A673 (cell line): ENCODE measurements around the gene TSKS. TPM values are rescaled to one million over a fixed set of nuclear protein-coding genes. Genes with fewer than 3 reads are reported as not detected.

ENCODE experiments used
- BruUV-seq: library from RNA; stranded (reverse); fragments of 400-500 nt; replicated peaks from 2 replicates; lab custom pipeline; 2021; lab: Mats Ljungman, UMichigan
- CTCF ChIA-PET: fragments of 300-600 bp; sonication (Branson Sonifier 250); formaldehyde crosslinking; loops from one replicate; lab custom pipeline; 2022; ENCODE audit warnings: antibody characterized with exemption; lab: Charles Lee
- POLR2A ChIA-PET: fragments of 300-600 bp; sonication (Branson Sonifier 250); formaldehyde crosslinking; loops from one replicate; lab custom pipeline; 2022; ENCODE audit warnings: antibody characterized with exemption; ENCODE audit not compliant: low non-redundant PET; lab: Charles Lee
- DNase-seq: peaks from one replicate; pipeline ENCODE4 v3.0.0-alpha.2; 2015; ENCODE audit warnings: low spot score
- H3K27ac ChIP-seq: fragments of 200-600 bp; sonication (generic); 2 replicates; pipeline ENCODE4 v1.5.1; 2016; ENCODE audit warnings: mixed run types, low read depth, mild to moderate bottlenecking, mixed read lengths, antibody characterized with exemption, low read length; ENCODE audit not compliant: poor library complexity, severe bottlenecking
- H3K27me3 ChIP-seq: fragments of 200-600 bp; sonication (generic); replicated peaks from 2 replicates; pipeline ENCODE4 v1.6.1; 2017; ENCODE audit warnings: mixed run types, low read depth, mild to moderate bottlenecking, mixed read lengths, antibody characterized with exemption, low read length; ENCODE audit not compliant: insufficient read depth, poor library complexity
- H3K36me3 ChIP-seq: fragments of 200-600 bp; sonication (generic); 2 replicates; pipeline ENCODE4 v1.6.1; 2016; ENCODE audit warnings: mixed run types, mild to moderate bottlenecking, mixed read lengths, antibody characterized with exemption, low read length; ENCODE audit not compliant: insufficient read depth, poor library complexity, severe bottlenecking
- H3K4me1 ChIP-seq: fragments of 200-600 bp; sonication (generic); 2 replicates; pipeline ENCODE4 v1.6.1; 2017; ENCODE audit warnings: mixed run types, mild to moderate bottlenecking, mixed read lengths, antibody characterized with exemption, low read length; ENCODE audit not compliant: insufficient read depth, poor library complexity, severe bottlenecking
- H3K4me3 ChIP-seq: fragments of 200-600 bp; sonication (generic); 2 replicates; pipeline ENCODE4 v1.5.1; 2016; ENCODE audit warnings: low read depth, mixed run types, mild to moderate bottlenecking, mixed read lengths, low read length; ENCODE audit not compliant: poor library complexity, severe bottlenecking
- H3K9me3 ChIP-seq: fragments of 200-600 bp; sonication (generic); 2 replicates; pipeline ENCODE4 v1.6.1; 2016; ENCODE audit warnings: mixed run types, low read depth, mild to moderate bottlenecking, mixed read lengths, antibody characterized with exemption, low read length; ENCODE audit not compliant: poor library complexity, severe bottlenecking
- EZH2 ChIP-seq: fragments of 200-600 bp; sonication (generic); IDR thresholded peaks from 2 replicates; pipeline ENCODE4 v1.6.1; 2017; ENCODE audit warnings: borderline replicate concordance, low read depth, mild to moderate bottlenecking, mixed read lengths, antibody characterized with exemption, low read length; ENCODE audit not compliant: poor library complexity, severe bottlenecking
- intact Hi-C: fragments of 100-400 bp; cut with micrococcal nuclease; formaldehyde crosslinking; loops from one replicate; pipeline ENCODE4 v1.10.0; 2022; ENCODE audit not compliant: unreplicated experiment
- total RNA-seq: library from RNA; stranded (reverse); gene quantifications from 2 replicates; pipeline ENCODE4 v1.2.3, GENCODE V29; 2021
- TF ChIP-seq, protein P1 (sequence below): fragments of 300-800, 200-600 bp; sonication (generic); conservative IDR thresholded peaks from 2 replicates; pipeline ENCODE4 v1.5.1; 2017; ENCODE audit warnings: low read depth, mild to moderate bottlenecking, antibody characterized with exemption, low read length, moderate library complexity, mixed read lengths

The TSKS gene
- total RNA-seq, 1 experiment from 2014 or later = not detected

DNA sequence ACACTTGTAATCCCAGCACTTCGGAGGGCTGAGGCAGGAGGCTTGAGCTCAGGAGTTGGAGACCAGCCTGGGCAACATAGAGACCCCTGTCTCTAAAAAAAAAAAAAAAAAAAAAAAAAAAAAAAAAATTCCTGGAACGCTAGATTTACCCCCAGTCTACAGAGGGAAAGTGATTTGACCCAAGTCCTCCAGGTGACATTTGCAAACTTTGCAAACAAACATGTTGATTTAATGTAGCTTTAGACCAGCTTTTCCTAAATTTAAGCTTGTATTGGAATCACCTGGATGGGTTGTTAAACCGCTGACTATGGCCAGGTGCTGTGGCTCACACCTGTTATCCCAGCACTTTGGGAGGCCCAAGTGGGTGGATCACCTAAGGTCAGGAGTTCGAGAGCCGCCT, 63.7 kb downstream of the TSKS start:
- Histone ChIP-seq H3K36me3 (no peaks in the 10 kb centered on the region), H3K4me1 (no peaks in the 10 kb centered on the region), H3K4me3 (no peak overlapping the region), H3K9me3 (no peaks in the 10 kb centered on the region), H3K27me3 (no peaks in the 10 kb centered on the region), H3K27ac (no peak overlapping the region)
- no peak for DNase-seq
- intact Hi-C loops = no loop called here
- CTCF ChIA-PET = no interaction called here
- TF ChIP-seq EZH2 = no peak
- TF ChIP-seq, protein P1, sequence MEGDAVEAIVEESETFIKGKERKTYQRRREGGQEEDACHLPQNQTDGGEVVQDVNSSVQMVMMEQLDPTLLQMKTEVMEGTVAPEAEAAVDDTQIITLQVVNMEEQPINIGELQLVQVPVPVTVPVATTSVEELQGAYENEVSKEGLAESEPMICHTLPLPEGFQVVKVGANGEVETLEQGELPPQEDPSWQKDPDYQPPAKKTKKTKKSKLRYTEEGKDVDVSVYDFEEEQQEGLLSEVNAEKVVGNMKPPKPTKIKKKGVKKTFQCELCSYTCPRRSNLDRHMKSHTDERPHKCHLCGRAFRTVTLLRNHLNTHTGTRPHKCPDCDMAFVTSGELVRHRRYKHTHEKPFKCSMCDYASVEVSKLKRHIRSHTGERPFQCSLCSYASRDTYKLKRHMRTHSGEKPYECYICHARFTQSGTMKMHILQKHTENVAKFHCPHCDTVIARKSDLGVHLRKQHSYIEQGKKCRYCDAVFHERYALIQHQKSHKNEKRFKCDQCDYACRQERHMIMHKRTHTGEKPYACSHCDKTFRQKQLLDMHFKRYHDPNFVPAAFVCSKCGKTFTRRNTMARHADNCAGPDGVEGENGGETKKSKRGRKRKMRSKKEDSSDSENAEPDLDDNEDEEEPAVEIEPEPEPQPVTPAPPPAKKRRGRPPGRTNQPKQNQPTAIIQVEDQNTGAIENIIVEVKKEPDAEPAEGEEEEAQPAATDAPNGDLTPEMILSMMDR = no peak
- POLR2A ChIA-PET = no interaction called here
- no TSS peak for BruUV-seq

DNA sequence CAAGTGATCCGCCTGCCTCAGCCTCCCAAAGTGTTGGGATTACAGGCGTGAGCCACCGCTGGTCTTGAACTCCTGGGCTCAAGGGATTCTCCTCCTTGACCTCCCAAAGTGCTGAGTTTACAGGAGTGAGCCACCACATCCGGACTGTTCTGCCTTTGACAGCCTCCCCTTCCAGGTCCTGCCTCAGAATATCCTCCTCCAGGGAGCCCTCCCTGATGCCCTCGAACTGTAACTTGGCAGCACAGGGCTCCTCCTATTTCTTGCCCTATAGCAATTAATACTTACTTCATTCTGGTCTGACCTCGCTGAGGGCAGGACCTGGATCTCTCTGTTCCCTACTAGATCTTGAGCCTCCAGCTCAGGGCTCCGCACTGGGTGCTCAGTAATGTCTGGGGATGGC, 66.2 kb downstream of the TSKS start:
- Histone ChIP-seq H3K4me1 (no peaks in the 10 kb centered on the region), H3K9me3 (no peaks in the 10 kb centered on the region), H3K27me3 (no peaks in the 10 kb centered on the region), H3K4me3 (no peak overlapping the region), H3K27ac (no peak overlapping the region), H3K36me3 (no peaks in the 10 kb centered on the region)
- CTCF ChIA-PET = no interaction called here
- POLR2A ChIA-PET = no interaction called here
- TF ChIP-seq EZH2 = no peak
- TF ChIP-seq, protein P1 = no peak
- BruUV-seq = no TSS peak
- no peak for DNase-seq
- intact Hi-C loops = no loop called here

DNA sequence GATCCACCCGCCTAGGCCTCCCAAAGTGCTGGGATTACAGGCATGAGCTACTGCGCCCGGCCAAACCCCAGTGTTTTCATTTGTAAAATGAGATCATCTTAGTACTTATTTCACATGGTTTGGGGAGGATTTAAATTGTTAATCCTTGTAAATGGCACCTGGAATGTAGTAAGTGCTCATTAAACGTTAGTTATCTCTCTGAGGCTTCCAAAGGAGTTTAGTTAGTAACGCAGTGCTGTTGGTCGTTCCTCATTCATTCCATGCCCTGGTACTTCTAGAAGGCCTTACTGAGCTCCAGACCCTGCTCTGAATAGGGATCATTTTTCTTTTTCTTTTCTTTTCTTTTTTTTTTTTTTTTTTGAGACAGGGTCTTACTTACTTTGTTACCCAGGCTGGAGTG, 67.0 kb downstream of the TSKS start:
- Histone ChIP-seq H3K4me3 (no peak overlapping the region), H3K36me3 (no peaks in the 10 kb centered on the region), H3K27ac (no peak overlapping the region), H3K4me1 (peaks cover 7% of the 10 kb centered on the region), H3K9me3 (no peaks in the 10 kb centered on the region), H3K27me3 (no peaks in the 10 kb centered on the region)
- no peak for DNase-seq
- intact Hi-C loops = no loop called here
- ChIA-PET CTCF (no interaction called here), POLR2A (no interaction called here)
- no TSS peak for BruUV-seq
- no peak for TF ChIP-seq EZH2
- TF ChIP-seq, protein P1 = no peak
